Activated CD4-positive, alpha-beta T cell treated with anti-CD3 and anti-CD28 coated beads for 36 hours (primary cell): ENCODE data around the gene LCN9. TPM values are rescaled to one million over a fixed set of nuclear protein-coding genes. Genes with fewer than 3 reads are reported as not detected.

Experiments
- ATAC-seq: fragments of 200-7000 bp; cut with Tn5 transposase; one replicate; pipeline ENCODE4 v1.10.0; 2021; ENCODE audit warnings: mild to moderate bottlenecking, moderate library complexity
- CTCF ChIA-PET: fragments of 350-600 bp; sonication (Branson Sonifier 250); formaldehyde crosslinking; loops from one replicate; lab custom pipeline; 2021; ENCODE audit warnings: antibody characterized with exemption; lab: Charles Lee
- POLR2A ChIA-PET: fragments of 350-600 bp; sonication (Branson Sonifier 250); formaldehyde crosslinking; loops from one replicate; lab custom pipeline; 2021; ENCODE audit warnings: antibody characterized with exemption, inconsistent platforms; lab: Charles Lee
- DNase-seq: peaks from one replicate; pipeline ENCODE4 v3.0.0-alpha.2; 2020
- H3K27ac Mint-ChIP-seq: one replicate; pipeline ENCODE4 v1.8.0; 2021; ENCODE audit warnings: mixed read lengths
- H3K27me3 Mint-ChIP-seq: one replicate; pipeline ENCODE4 v1.8.0; 2021; ENCODE audit warnings: mixed read lengths
- H3K36me3 Mint-ChIP-seq: one replicate; pipeline ENCODE4 v1.8.0; 2021; ENCODE audit warnings: low read depth, mixed read lengths
- H3K4me1 Mint-ChIP-seq: one replicate; pipeline ENCODE4 v1.8.0; 2021; ENCODE audit warnings: mixed read lengths
- H3K4me3 Mint-ChIP-seq: one replicate; pipeline ENCODE4 v1.8.0; 2021; ENCODE audit warnings: mild to moderate bottlenecking, moderate library complexity, mixed read lengths
- H3K9me3 Mint-ChIP-seq: one replicate; pipeline ENCODE4 v1.8.0; 2021; ENCODE audit warnings: low read depth, mixed read lengths
- intact Hi-C, 2 experiments: fragments of 100-400 bp; cut with DNase I in 1 of 2; cut with micrococcal nuclease in 1 of 2; formaldehyde crosslinking; loops; one replicate each; pipeline versions ENCODE4 v1.14.2 to v1.15.1; 2022 to 2024; cut with DNase I, micrococcal nuclease
- total RNA-seq, 2 experiments: library from RNA; stranded (reverse); gene quantifications; one replicate each; pipeline ENCODE4 v1.2.3, GENCODE V29; 2021

Gene LCN9
- total RNA-seq, 2 experiments from 2014 or later = not detected

DNA sequence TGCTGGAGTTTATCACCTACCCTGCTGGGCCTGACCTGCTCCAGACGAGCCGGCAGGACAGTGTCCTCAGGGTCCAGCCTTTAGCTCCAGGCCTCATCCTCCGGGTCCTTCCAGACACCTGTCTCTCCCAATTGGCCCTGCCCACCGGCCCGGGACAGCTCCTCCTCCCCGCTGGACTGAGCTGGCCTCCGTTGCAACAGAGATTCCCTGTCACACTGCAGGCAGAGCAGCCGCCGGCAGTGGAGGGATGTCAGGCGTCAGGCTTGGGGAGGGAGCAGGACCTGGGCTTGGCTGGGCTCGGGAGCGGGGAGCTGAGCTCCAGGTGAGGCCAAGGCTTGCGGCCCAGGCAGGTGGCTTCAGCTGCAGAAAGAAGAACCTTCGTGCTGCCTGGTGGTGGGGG lies 40.6 kb downstream of the LCN9 start:
- Mint-ChIP-seq H3K27ac (no peak overlapping the region), H3K9me3 (no peaks in the 10 kb centered on the region), H3K27me3 (peaks cover 3% of the 10 kb centered on the region), H3K36me3 (no peaks in the 10 kb centered on the region), H3K4me1 (no peaks in the 10 kb centered on the region), H3K4me3 (no peak overlapping the region)
- DNase-seq = no peak
- no peak for ATAC-seq
- intact Hi-C loops = loop anchor here in 1 of 2 experiments (5.0 kb wide), 1 partner anchor 259 kb away; the partner anchor contains the start of gene UBAC1
- POLR2A ChIA-PET = no interaction called here
- CTCF ChIA-PET = interaction anchor here (0.6 to 1.1 kb wide), 5 partner anchors 8 to 940 kb away, joined by 3 to 5 read pairs (median 3); no protein-coding TSS in a partner anchor

DNA sequence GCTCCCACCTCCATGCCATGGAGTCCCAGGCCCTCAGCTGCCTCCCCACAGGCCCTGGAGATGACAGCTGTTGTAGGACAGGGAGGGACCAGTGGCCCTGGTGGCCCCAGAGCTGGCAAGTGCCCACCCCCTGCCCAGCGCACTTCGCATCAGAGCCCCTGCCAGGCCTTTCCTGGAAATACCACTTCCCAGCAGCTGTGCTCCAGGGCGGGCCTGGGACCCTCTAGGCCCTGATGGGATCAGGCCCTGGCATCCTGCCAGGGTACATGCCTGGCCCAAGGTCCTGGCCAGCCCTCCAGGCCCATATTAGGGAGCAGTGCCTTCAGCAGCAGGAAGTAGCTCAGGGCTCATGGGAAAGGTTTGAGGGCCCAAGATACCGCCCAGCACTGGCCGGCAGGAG lies 41.4 kb downstream of the LCN9 start:
- no peak overlapping the region for H3K4me3 Mint-ChIP-seq
- no peak overlapping the region for H3K27ac Mint-ChIP-seq
- no peaks in the 10 kb centered on the region for H3K9me3 Mint-ChIP-seq
- ATAC-seq = no peak
- ChIA-PET CTCF (interaction anchor here (0.6 kb wide), 2 partner anchors 9 to 286 kb away, joined by 3 to 5 read pairs; no protein-coding TSS in a partner anchor), POLR2A (no interaction called here)
- H3K4me1 Mint-ChIP-seq = no peaks in the 10 kb centered on the region
- peaks cover 3% of the 10 kb centered on the region for H3K27me3 Mint-ChIP-seq
- H3K36me3 Mint-ChIP-seq = no peaks in the 10 kb centered on the region
- DNase-seq = no peak
- intact Hi-C loops = loop anchor here in 1 of 2 experiments (5.0 kb wide), 1 partner anchor 258 kb away; the partner anchor contains the start of gene UBAC1

DNA sequence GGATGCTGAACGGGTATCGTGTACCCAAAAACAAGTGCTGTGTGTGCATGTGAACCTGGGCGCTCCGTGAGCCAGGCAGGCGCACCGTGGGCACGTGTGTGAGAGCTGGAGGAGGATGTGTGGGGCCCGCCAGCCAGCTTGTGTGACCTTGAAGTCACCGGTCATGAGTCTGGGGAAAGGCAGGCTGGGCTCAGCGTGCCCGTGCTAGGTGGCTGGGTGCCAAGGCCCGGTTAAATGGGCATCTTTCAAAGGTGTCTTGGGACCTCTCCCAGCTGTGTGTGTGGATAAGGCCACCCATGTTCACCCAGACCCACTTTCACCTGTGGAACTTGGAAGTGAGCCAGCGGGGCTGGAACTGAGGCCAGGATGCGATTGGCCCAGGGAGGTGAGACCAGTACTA lies 42.3 kb downstream of the LCN9 start:
- Mint-ChIP-seq H3K36me3 (no peaks in the 10 kb centered on the region), H3K9me3 (no peaks in the 10 kb centered on the region), H3K27ac (no peak overlapping the region), H3K27me3 (peaks cover 3% of the 10 kb centered on the region), H3K4me3 (no peak overlapping the region), H3K4me1 (no peaks in the 10 kb centered on the region)
- intact Hi-C loops = no loop called here
- POLR2A ChIA-PET = no interaction called here
- DNase-seq = no peak
- no peak for ATAC-seq
- CTCF ChIA-PET = interaction anchor here (0.6 kb wide), 1 partner anchor 100 kb away, joined by 3 read pairs; no protein-coding TSS in a partner anchor

DNA sequence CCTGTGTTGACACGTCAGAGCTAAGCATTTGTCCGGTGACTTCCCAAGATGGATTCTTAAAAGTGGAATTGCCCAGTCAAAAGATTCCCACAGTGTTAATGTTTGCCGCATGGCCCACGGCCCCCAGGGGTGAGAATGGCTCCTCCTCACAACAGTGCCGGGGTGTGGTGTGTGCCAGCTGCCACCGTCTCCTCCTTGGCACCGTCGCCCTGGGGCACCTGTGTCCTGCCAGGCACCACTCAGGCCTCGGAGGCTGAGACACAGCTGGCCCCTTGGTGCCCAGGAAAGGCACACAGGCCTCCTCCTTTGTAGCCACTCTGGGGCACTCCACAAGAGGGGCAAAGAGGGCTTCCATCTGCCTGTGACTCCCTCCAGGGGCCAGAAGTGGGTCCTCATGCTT lies 43.2 kb downstream of the LCN9 start:
- ChIA-PET CTCF (interaction anchor here (0.7 kb wide), 1 partner anchor 486 kb away, joined by 3 read pairs; no protein-coding TSS in a partner anchor), POLR2A (no interaction called here)
- Mint-ChIP-seq H3K4me1 (no peaks in the 10 kb centered on the region), H3K4me3 (no peak overlapping the region), H3K36me3 (no peaks in the 10 kb centered on the region), H3K27ac (no peak overlapping the region), H3K27me3 (peaks cover 3% of the 10 kb centered on the region), H3K9me3 (no peaks in the 10 kb centered on the region)
- no peak for ATAC-seq
- intact Hi-C loops = no loop called here
- DNase-seq = no peak

DNA sequence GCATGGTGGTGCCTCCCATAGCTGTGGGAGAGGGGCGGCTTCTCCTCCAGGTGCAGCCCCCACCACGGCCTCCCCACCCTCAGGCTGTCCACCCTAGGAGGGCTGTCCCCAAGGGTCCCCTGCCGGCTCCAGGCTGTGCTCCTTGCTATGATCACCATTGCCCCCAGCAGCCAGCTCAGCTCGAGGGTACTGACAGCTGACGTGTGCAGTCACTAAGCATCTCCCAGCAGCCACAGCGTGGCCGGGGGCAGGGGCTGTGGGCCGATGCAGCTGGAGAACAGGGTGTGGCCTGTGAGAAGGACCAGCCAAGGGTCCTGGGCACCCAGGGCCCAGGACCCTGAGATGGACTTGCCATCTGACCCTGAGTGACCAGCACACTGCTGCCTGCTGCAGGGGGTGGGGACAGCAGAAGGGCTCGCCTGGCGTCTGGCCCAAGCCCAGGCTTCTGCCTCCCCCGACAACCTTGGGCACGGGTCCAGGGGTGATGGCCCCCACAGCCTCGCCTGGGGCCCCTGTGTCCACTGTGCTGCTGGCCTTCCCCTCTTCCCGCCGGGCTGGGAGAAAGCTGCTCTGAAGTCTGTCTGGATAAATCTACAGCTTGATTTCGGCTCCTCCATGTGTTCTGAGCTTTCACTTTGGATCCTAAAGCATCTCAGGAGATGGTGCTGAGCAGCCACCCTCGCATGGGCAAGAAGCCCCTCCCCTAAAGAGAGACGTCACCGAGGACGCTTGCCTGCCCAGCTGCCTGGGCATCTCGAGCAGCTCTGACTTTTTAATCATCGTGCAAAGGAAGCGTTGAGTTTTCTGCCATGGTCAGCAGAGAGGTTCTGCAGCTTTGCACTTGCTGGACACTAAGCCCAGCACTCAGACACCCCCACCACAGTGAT lies 44.4 kb downstream of the LCN9 start:
- H3K4me1 Mint-ChIP-seq = no peaks in the 10 kb centered on the region
- POLR2A ChIA-PET = no interaction called here

DNA sequence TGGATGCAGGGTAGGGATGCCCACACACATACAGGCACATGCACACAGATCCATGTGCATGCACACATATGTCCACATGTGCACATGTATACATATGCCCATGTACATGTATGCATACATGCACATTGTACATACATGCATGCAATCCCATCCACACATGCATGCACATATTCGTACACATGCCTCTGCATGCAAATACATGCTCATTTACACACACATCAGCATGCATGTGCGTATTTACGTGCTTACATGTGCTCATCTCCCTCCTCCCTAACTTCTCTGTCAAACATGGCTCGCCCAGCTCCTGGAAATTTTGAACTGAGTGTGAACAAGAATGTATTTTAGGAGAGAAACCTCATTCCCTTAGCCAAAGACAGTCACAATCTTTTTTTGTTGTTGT lies 45.1 kb downstream of the LCN9 start:
- Mint-ChIP-seq H3K27me3 (peaks cover 4% of the 10 kb centered on the region), H3K27ac (no peak overlapping the region), H3K4me1 (no peaks in the 10 kb centered on the region), H3K36me3 (no peaks in the 10 kb centered on the region), H3K9me3 (no peaks in the 10 kb centered on the region), H3K4me3 (no peak overlapping the region)
- no peak for DNase-seq
- ChIA-PET CTCF (no interaction called here), POLR2A (no interaction called here)
- ATAC-seq = no peak
- intact Hi-C loops = no loop called here

More for the DNA sequence above, 44.4 kb downstream of the LCN9 start:
- no peak for ATAC-seq
- Mint-ChIP-seq H3K4me3 (no peak overlapping the region), H3K27ac (no peak overlapping the region), H3K27me3 (peaks cover 3% of the 10 kb centered on the region), H3K36me3 (no peaks in the 10 kb centered on the region), H3K9me3 (no peaks in the 10 kb centered on the region)
- CTCF ChIA-PET = interaction anchor here (0.6 to 0.7 kb wide), 3 partner anchors 82 to 478 kb away, joined by 3 to 4 read pairs (median 4); no protein-coding TSS in a partner anchor
- intact Hi-C loops = no loop called here
- no peak for DNase-seq

DNA sequence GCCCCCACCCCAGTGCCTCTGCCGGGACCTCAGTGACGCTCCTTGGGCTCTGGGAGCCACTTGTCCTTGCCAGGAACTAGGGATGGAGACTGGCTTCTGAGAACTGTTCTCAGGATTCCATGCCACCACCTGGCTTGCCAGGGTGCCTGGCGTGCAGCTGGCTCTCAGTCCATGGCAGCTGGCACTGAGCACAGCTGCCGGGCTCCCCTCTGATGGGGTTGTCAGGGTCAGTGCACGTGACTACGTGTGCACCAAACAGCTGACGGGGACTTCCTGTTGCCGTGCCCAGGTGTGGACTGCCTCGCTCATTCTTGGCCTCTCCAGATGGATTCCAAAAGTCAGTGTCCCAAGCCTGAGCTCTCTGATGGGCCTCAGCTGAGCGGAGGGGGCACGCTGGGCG lies 48.3 kb downstream of the LCN9 start:
- ChIA-PET CTCF (no interaction called here), POLR2A (interaction anchor here (0.5 kb wide), 1 partner anchor 8 kb away, joined by 3 read pairs; no protein-coding TSS in a partner anchor)
- ATAC-seq (no peak), DNase-seq (no peak)
- Mint-ChIP-seq H3K4me1 (no peaks in the 10 kb centered on the region), H3K9me3 (no peaks in the 10 kb centered on the region), H3K36me3 (no peaks in the 10 kb centered on the region), H3K27me3 (peaks cover 19% of the 10 kb centered on the region), H3K4me3 (no peak overlapping the region), H3K27ac (no peak overlapping the region)
- intact Hi-C loops = no loop called here

DNA sequence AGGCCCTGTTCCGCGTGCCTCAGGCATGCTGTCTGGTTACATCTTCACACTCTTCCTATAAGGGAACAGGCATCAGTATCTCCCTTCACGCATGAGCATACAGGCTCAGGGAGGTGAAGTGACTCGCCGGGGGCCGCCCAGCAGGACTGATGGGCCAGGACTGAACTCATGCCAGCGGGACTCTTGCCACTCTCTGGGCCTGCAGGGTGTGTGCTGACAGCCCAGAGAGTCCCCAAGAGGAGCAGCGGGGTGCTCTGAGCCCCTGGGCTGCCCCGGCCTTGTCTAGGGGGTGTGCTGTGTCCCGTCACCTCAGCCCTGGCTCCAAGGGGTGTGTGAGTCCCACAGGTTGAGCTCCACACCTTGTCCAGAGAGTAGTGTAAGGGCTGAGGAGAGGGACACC lies 48.8 kb downstream of the LCN9 start:
- peaks cover 22% of the 10 kb centered on the region for H3K27me3 Mint-ChIP-seq
- intact Hi-C loops = no loop called here
- ATAC-seq = no peak
- no peak overlapping the region for H3K27ac Mint-ChIP-seq
- no peaks in the 10 kb centered on the region for H3K9me3 Mint-ChIP-seq
- H3K4me1 Mint-ChIP-seq = no peaks in the 10 kb centered on the region
- ChIA-PET POLR2A (interaction anchor here (0.5 kb wide), 1 partner anchor 8 kb away, joined by 3 read pairs; no protein-coding TSS in a partner anchor), CTCF (interaction anchor here (0.6 kb wide), 1 partner anchor 8 kb away, joined by 3 read pairs; no protein-coding TSS in a partner anchor)
- no peak overlapping the region for H3K4me3 Mint-ChIP-seq
- DNase-seq = no peak
- no peaks in the 10 kb centered on the region for H3K36me3 Mint-ChIP-seq

DNA sequence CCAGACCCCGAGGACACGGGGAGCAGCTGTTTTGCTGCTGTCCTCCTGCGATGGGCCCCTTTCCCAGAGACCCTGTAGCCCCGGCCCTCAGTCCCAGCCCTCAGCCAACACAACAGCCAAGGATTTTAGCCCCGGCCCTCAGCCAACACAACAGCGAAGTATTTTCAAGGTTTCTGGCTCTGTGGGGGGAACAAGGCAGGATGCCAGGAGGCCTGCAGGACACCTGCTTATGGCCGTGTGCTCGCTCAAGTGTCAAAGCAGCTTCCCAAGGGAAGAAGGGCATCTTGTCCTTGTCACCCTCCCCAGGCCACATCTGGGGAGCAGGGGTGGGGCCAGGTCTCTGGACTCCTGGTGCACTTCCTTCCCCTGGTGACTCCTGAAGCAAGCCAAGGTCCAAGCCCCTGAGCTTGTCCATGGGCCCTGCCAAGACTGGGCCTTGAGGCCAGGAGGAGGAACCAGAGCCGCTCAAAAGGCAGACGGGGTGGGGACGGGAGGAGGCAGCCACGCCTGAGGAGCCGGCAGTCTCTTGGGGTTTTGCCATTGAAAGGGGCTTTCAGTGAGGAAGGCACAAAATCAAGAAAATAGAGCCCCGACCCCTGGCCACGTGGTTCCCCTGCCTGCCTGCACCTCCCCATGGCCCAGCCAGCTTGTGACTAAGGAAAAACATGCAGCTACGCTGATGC lies 49.6 kb downstream of the LCN9 start:
- H3K9me3 Mint-ChIP-seq = no peaks in the 10 kb centered on the region
- no peaks in the 10 kb centered on the region for H3K36me3 Mint-ChIP-seq
- ChIA-PET POLR2A (no interaction called here), CTCF (interaction anchor here (0.6 kb wide), 1 partner anchor 9 kb away, joined by 3 read pairs; no protein-coding TSS in a partner anchor)
- peaks cover 25% of the 10 kb centered on the region for H3K27me3 Mint-ChIP-seq
- no peaks in the 10 kb centered on the region for H3K4me1 Mint-ChIP-seq
- ATAC-seq (no peak), DNase-seq (no peak)
- H3K27ac Mint-ChIP-seq = no peak overlapping the region
- no peak overlapping the region for H3K4me3 Mint-ChIP-seq
- intact Hi-C loops = no loop called here

DNA sequence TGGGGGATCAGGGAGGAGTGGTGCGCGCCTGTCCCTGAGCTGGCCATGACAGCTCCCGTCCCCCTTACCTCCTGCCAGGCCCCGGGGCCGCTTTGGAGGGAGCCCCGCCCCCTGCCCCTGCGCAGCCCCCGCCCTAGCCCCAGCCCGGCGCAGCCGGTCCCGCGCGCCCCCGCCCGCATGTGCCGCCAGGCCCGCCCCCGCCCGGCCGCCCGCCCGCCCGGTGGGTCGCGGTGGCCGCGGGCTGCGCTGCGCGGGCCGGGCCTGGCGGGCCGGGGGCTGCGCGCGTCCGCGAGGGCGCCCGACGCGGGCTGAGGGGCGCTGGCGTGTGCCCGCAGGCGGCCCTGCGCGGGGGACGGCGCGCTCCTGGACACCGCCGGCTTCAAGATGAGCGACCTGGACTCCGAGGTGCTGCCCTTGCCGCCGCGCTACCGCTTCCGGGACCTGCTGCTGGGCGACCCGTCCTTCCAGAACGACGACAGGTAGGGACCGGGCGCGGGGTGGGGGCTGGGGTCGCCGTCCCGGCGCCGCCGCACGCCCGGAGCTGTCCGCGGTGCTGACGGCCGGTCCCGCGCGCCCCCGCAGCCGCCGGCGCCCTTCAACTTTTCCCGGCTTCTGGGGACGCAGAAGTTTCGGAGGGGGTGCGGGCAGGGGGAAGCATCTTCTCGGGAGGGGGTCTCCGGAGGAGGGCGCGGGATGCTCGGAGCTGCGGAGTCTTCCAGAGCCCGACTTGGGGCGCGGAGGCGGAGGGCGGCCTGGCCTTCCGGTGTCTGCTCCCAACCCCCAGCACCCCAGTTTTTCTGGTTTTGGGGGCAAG lies 51.3 kb downstream of the LCN9 start:
- no peaks in the 10 kb centered on the region for H3K4me1 Mint-ChIP-seq
- H3K9me3 Mint-ChIP-seq = no peaks in the 10 kb centered on the region
- H3K27ac Mint-ChIP-seq = no peak overlapping the region
- peaks cover 25% of the 10 kb centered on the region for H3K27me3 Mint-ChIP-seq
- DNase-seq (no peak), ATAC-seq (no peak)
- no peak overlapping the region for H3K4me3 Mint-ChIP-seq
- ChIA-PET CTCF (interaction anchor here (0.8 kb wide), 1 partner anchor 10 kb away, joined by 3 read pairs; no protein-coding TSS in a partner anchor), POLR2A (no interaction called here)
- intact Hi-C loops = no loop called here
- no peaks in the 10 kb centered on the region for H3K36me3 Mint-ChIP-seq
